Muscle of leg (tissue), 11 donors: Measurements from ENCODE around the gene RPL19. TPM values are rescaled to one million over a fixed set of nuclear protein-coding genes. Genes with fewer than 3 reads are reported as not detected.

Experiments
- DNase-seq: peaks from one replicate; pipeline ENCODE4 v3.0.0; 2013
- H3K27ac ChIP-seq: one replicate; pipeline ENCODE4 v1.5.1; 2013; ENCODE audit warnings: mild to moderate bottlenecking, low read length, control low read depth
- H3K27me3 ChIP-seq: one replicate; pipeline ENCODE4 v1.6.1; 2013; ENCODE audit warnings: low read length; ENCODE audit not compliant: control insufficient read depth, insufficient read depth
- H3K36me3 ChIP-seq: one replicate; pipeline ENCODE4 v1.6.1; 2013; ENCODE audit warnings: low read length; ENCODE audit not compliant: control insufficient read depth, insufficient read depth
- H3K4me1 ChIP-seq: one replicate; pipeline ENCODE4 v1.6.1; 2013; ENCODE audit warnings: low read length; ENCODE audit not compliant: control insufficient read depth, insufficient read depth
- H3K4me3 ChIP-seq: one replicate; pipeline ENCODE4 v1.5.1; 2013; ENCODE audit warnings: low read length, control low read depth
- H3K9me3 ChIP-seq: replicated peaks from 2 replicates; pipeline ENCODE4 v1.6.1; 2013; ENCODE audit warnings: low read depth, low read length; ENCODE audit not compliant: control insufficient read depth
- WGBS: methylation state at CpG from one replicate; pipeline ENCODE4 v1.1.5; 2013; ENCODE audit warnings: missing lambda C conversion rate; ENCODE audit not compliant: insufficient coverage; 5-methylcytosine and 5-hydroxymethylcytosine counted together
- polyA plus RNA-seq, 8 donors: library from polyadenylated mRNA; unstranded; fragments of 120-200 nt; gene quantifications; one replicate each; pipeline versions ENCODE4 v1.2.1 to v1.2.3, GENCODE V29; 2013; ENCODE audit warnings: inconsistent platforms in 1 of 8, low replicate concordance in 1 of 8; ENCODE audit not compliant: insufficient read length in 8 of 8, insufficient read depth in 1 of 8
- total RNA-seq: library from RNA; stranded (reverse); fragments of 120-200 nt; gene quantifications from one replicate; pipeline ENCODE4 v1.2.4, GENCODE V29; 2013

The RPL19 gene
- total and polyA plus RNA-seq, 9 donors = 2,380 to 4,258 (median 2,720) TPM

DNA sequence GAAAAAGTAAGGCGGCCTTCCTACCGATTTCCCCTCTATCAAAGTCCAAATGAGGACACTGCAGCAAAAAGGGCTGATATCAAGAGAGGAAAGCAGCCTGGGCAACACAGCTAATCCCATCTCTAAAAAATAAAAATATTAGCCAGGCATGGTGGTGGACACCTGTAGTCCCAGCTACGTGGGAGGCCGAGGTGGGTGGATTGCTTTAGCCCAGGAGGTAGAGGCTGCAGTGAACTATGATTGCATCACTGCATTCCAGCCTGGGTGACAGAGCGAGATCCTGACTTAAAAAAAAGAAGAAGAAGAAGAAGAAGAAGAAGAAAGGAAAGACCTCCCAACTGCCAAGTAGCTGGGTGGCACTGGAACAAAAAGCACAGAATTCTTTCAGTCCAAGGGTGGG, 17.0 kb upstream of the RPL19 start:
- no peaks in the 10 kb centered on the region for H3K4me1 ChIP-seq
- no peaks in the 10 kb centered on the region for H3K27me3 ChIP-seq
- peaks cover 73% of the 10 kb centered on the region for H3K36me3 ChIP-seq
- DNase-seq = no peak
- H3K9me3 ChIP-seq = no peaks in the 10 kb centered on the region
- 82% methylated on average over 2 of the region's 5 CpGs for WGBS
- H3K27ac ChIP-seq = no peak overlapping the region
- no peak overlapping the region for H3K4me3 ChIP-seq

DNA sequence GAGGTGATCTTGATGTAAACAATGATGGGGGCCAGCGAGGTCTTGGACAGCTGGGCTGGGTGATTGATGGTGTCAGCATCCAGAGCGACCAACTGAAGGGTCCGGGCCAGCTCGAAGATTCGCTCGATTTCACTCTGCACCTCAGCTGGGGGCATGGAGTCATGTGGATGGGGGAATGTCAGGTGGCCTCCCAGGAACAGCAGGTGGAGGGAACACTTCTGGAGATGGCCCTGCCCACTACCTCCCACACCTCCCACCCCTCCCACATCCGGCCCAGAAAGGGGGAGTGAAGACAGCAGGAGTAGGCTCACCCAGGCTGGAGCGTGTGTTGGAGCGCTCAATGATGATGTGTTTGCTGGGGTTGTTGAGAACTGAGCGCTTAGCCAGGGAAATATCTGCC, 16.4 kb upstream of the RPL19 start:
- H3K9me3 ChIP-seq = no peaks in the 10 kb centered on the region
- H3K27ac ChIP-seq = no peak overlapping the region
- no peak overlapping the region for H3K4me3 ChIP-seq
- H3K36me3 ChIP-seq = peaks cover 72% of the 10 kb centered on the region
- H3K4me1 ChIP-seq = no peaks in the 10 kb centered on the region
- no peaks in the 10 kb centered on the region for H3K27me3 ChIP-seq
- DNase-seq = no peak
- WGBS = 92% methylated on average over 5 of the region's 10 CpGs

- no peak overlapping the region for H3K4me3 ChIP-seq
- H3K4me1 ChIP-seq = peaks cover 5% of the 10 kb centered on the region
- H3K27me3 ChIP-seq = no peaks in the 10 kb centered on the region
- peaks cover 72% of the 10 kb centered on the region for H3K36me3 ChIP-seq
- DNase-seq = no peak
- H3K9me3 ChIP-seq = no peaks in the 10 kb centered on the region
- H3K27ac ChIP-seq = no peak overlapping the region
- 80% methylated on average over 10 of the region's 15 CpGs for WGBS
These were observed 13.5 kb upstream of the RPL19 start for GRCh38 chr17:39186481-39187002.

DNA sequence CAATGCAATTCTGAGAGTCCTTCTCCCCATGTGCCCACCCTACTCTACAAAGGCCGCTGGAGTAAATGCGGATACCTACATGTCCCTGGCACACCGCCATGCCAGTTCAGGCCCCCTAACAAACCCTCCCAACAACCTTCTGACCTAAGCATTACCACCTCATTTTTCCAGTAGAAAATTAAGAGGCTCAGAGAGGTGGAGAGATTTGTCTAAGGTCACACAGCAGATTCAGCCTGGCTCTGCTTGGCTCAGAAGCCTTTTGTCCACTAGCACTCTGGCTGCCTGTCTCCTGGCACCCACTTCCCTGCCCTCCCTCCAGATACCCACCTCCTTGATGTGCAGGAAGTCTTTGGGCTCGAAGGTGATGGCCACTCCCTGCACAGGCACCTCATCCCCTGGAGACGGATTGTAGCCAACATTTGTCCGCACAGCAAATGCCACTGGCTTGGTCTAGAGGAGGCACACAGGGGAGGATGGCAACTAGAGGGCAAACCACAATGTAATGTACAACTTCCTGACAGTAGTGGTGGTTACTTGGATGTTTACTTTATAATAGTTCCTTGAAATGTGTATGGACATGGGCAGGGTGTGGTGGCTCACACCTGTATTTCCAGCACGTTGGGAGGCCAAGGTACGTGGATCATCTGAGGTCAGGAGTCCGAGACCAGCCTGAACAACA, 12.8 kb upstream of the RPL19 start:
- 81% methylated on average over 3 of the region's 9 CpGs for WGBS
- H3K4me3 ChIP-seq = no peak overlapping the region
- no peaks in the 10 kb centered on the region for H3K27me3 ChIP-seq
- H3K36me3 ChIP-seq = peaks cover 76% of the 10 kb centered on the region
- peaks cover 10% of the 10 kb centered on the region for H3K4me1 ChIP-seq
- no peak overlapping the region for H3K27ac ChIP-seq
- H3K9me3 ChIP-seq = no peaks in the 10 kb centered on the region
- DNase-seq = no peak

DNA sequence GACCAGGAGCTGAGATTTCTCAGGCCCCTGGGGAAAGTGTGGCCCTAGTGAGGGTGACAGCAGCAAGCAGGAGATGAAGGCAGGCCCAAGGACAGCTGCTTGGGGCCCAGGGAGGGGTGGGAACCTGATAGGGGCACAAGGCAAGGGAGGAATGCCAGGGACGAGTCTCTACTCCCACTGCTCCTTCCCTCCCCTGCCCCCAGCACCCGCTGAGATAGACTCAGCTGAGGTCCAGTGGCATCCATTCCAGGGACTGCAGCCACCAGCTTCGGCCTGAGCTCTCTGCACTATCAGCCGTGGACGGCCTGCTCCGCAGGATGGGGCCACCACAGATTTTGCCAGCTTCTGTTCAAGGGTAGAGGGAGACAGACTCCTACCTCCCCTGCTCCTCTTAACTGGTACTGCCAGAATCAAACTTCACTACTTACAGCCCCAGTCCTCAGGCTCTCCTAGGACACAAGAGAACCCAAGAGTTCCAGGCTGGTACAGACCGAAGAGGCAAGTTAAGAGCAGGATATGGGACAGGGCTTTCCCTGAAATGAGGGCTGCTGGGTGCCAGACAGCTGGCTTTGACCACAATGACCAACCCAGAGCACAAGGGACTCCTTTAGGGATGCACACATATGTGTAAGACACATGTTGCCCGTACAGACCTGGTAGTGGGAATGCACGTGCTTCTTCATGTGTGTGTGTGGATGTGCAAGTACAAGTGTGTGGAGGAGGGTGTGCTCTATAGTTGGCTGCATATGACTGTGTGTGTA, 8.2 kb upstream of the RPL19 start:
- Histone ChIP-seq H3K4me1 (peaks cover 51% of the 10 kb centered on the region), H3K27ac (peak overlapping the region; percentile 89), H3K36me3 (peaks cover 57% of the 10 kb centered on the region), H3K4me3 (peak overlapping the region; percentile 5), H3K9me3 (no peaks in the 10 kb centered on the region), H3K27me3 (no peaks in the 10 kb centered on the region)
- DNase-seq = peak; percentile 77
- 84% methylated on average over 6 of the region's 9 CpGs for WGBS

DNA sequence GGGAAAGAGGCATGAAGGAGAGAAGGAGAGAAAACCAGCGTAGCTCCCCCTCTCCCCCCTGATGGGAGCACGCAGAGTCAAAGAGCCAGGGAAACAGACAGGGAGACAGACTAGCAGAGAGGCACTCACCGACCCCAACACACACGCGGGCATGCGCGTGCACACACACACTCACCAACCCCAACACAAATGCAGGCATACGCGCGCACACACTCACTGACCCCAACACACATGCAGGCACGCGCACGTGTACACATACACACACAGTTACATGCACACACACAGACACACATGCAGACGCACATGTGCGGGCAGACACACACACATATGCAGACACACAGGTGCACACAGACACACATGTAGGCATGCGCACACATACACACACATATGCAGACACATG, 7.2 kb upstream of the RPL19 start:
- H3K4me3 ChIP-seq = peak overlapping the region; percentile 28
- H3K27ac ChIP-seq = peak overlapping the region; percentile 89
- 91% methylated on average over 11 of the region's 16 CpGs for WGBS
- no peaks in the 10 kb centered on the region for H3K9me3 ChIP-seq
- DNase-seq = no peak
- peaks cover 50% of the 10 kb centered on the region for H3K36me3 ChIP-seq
- H3K27me3 ChIP-seq = no peaks in the 10 kb centered on the region
- H3K4me1 ChIP-seq = peaks cover 54% of the 10 kb centered on the region

GRCh38 chr17:39193346-39193745, 6.7 kb upstream of the RPL19 start:
- H3K36me3 ChIP-seq = peaks cover 48% of the 10 kb centered on the region

DNA sequence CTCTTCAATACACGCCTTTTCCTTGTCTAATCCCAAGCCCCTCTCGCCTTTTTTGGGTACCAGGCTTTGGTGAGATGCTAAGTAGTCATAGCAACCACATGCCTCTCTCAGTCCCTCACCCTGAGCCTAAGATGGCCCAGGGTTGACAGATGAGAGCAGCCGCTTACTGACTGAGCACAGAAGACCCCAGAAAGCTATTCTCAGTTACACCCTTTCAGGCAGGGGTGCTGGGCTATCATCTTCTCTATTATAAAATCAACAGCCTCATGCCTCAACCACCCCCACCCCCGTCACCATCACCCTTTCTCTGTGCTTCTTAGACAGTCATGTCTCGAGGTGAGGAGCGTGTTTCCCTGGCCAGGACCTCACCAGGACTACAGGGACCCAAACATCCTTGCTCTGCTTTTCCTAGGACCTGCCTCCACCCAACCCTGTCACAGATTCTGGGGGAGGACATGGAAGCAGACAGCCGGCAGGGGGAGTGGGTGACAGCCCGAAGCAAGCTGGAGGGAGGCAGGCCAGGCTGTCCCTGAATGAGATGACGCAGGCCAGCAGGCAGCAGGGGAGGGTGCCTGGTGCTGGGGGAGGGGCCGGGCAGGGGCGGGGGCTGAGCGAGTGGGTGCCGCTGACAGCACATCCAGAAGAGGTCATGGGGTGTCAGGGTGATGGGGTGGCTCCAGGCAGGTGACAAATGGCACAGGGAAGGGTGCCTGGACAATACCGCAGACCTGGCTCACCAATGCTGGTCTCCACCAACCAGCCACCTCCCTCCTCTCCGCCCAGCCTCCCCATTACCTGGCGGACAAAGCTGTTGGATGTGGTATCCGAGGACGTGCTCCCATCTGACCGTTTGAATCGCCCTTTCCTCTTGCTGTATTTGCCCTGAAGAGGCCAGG, 5.7 kb upstream of the RPL19 start:
- Histone ChIP-seq H3K27ac (peak overlapping the region; percentile 96), H3K4me1 (peaks cover 66% of the 10 kb centered on the region), H3K27me3 (no peaks in the 10 kb centered on the region), H3K4me3 (peak overlapping the region; percentile 78), H3K36me3 (peaks cover 43% of the 10 kb centered on the region), H3K9me3 (no peaks in the 10 kb centered on the region)
- DNase-seq = peak; percentile 82
- WGBS = 38% methylated on average over 15 of the region's 20 CpGs

More at GRCh38 chr17:39193346-39193745, 6.7 kb upstream of the RPL19 start:
- H3K27ac ChIP-seq = peak overlapping the region; percentile 84
- 100% methylated on average over 3 of the region's 10 CpGs for WGBS
- peaks cover 58% of the 10 kb centered on the region for H3K4me1 ChIP-seq
- H3K9me3 ChIP-seq = no peaks in the 10 kb centered on the region
- DNase-seq = peak; percentile 58
- H3K27me3 ChIP-seq = no peaks in the 10 kb centered on the region
- H3K4me3 ChIP-seq = peak overlapping the region; percentile 28

DNA sequence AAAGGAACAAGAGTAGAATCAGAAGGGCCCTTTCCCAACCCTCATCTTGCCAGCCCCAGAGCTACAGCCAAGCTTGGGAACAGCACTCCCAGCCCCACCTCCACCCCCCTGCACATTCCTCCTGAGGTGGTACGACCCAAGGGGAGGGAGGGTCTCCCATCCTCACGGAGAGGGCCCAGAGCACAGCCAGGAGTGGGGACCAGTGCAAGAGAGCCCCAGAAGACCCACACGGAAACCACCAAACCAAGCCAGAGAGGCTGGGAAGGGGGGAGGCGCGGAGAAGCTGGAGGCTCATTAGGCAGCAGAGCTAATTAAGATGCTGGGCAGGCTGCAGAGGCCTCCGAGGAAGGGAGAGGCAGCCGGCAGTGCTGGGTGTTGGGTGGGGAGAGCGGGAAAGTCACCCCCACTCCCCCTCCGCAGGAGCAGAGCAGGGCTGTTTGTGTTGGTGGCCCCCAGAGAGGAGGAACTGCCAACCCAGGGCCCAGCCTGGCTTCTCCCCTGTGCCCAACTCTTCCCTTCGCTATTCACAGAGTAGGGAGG, 5.0 kb upstream of the RPL19 start:
- Histone ChIP-seq H3K27ac (peak overlapping the region; percentile 96), H3K4me1 (peaks cover 69% of the 10 kb centered on the region), H3K4me3 (peak overlapping the region; percentile 78), H3K36me3 (peaks cover 42% of the 10 kb centered on the region), H3K9me3 (no peaks in the 10 kb centered on the region), H3K27me3 (no peaks in the 10 kb centered on the region)
- no CpG with 5 or more reads among the region's 10 CpGs for WGBS
- DNase-seq = no peak
